ENCODE data around the gene KIR3DL1.
"Not testable (repeated sequence)": the region's sequence is repeated elsewhere in the genome, so short reads cannot be mapped to it uniquely, and the experiment has no call there.

KIR3DL1 gene

DNA sequence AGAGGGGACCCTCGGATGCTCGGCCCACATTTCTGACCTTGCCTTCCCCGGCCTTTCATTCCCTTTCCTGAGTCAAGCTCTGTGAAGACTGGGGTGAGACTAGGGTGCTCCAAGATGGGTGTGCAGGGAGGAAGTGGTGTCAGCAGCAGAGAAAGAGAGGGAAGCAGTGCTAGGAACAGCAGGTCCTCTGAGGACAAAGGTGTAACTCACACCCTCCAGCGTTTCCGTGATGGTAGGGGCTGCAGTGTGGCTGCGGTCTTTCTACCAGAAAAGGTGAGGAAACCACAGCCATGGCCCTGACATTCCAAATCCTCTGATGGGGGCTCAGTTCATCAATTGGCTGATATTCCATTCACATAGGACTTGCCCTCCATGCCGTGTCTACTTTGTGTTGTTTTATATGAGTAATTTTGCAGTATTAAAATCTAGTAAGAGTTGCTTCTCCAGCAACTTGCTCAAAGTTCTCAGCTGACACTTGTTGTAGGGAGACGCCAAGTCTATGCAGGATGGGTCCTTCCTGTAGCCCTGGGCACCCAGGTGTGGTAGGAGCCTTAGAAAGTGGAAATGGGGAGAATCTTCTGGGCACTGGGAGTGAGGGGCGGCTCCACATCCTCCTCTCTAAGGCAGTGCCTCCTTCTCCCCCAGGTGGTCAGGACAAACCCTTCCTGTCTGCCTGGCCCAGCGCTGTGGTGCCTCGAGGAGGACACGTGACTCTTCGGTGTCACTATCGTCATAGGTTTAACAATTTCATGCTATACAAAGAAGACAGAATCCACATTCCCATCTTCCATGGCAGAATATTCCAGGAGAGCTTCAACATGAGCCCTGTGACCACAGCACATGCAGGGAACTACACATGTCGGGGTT lies 1.6 kb downstream of the KIR3DL1 start:
- no peak for DNase-seq

DNA sequence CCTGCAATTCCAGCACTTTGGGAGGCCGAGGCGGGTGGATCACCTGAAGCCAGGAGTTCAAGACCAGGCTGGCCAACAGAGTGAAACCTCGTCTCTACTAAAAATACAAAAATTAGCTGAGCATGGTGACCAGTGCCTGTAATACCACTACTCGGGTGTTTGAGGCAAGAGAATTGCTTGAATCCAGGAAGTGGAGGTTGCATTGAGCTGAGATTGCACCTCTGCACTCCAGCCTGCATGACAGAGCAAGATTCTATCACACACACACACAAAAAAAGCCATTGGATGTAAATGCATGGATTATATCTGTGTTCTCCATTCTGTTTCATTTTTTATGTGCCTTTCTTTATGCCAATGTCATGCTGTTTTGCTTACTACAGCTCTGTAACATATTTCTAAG lies 8.1 kb downstream of the KIR3DL1 start:
- not testable (repeated sequence) for DNase-seq

- not testable (repeated sequence) for DNase-seq
Measured at GRCh38 chr19:54825326-54825725, 9.1 kb downstream of the KIR3DL1 start.

DNA sequence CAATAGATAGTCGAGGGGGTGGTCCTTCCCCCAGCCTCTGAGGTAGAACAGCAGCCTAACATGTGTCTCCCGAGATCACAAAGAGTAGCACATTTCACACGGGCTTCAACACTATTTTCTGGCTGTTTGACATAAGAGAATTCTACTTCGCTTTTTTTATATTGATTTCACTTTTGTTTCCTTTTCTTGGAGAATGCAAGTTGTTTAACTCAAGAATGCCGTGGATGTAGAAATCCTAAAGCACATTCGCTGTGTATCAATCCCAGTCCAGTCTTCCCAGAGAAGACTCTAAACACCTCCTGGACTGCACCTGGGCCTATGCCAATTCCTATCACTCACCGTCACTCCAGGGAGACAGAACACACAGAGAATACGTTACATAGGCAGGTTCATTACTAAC lies 11.8 kb downstream of the KIR3DL1 start:
- not testable (repeated sequence) for DNase-seq

DNA sequence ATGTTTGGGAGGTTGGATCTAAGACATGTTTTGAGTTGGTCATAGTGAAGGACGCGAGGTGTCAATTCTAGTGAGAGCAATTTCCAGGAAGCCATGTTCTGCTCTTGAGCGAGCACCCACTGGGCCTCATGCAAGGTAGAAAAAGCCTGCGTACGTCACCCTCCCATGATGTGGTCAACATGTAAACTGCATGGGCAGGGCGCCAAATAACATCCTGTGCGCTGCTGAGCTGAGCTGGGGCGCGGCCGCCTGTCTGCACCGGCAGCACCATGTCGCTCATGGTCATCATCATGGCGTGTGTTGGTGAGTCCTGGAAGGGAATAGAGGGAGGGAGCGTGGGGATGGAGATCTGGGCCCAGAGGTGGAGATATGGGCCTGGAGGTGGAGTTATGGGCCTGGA lies 16.2 kb downstream of the KIR3DL1 start, which contains the start of gene KIR2DS4:
Gene KIR2DS4 (plus strand): TSS at position 181 of the 400 bp plus-strand sequence.
- DNase-seq = not testable (repeated sequence)

GRCh38 chr19:54835126-54835525 lies 18.9 kb downstream of the KIR3DL1 start:
- DNase-seq = not testable (repeated sequence)

- DNase-seq = not testable (repeated sequence)
Measured at GRCh38 chr19:54837522-54837921, 21.3 kb downstream of the KIR3DL1 start.

DNA sequence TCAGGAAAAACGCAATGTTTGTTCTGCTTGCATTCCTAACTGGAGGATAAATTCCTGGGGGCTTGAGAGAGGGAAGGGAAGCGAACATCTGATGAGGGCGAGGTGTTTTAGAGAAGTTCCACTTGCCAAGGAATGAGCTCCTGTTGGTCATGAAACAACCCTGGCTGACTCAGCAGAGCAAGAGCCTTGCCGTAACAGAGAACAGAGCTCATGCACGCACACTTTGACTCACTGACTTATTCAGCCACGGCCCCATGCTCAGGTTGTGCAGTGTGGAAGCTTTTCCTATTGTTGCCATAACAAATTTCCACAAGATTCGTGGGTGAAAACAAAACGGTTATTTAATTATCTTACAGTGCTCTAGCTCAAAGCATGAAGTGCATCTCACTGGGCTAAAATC lies 26.9 kb downstream of the KIR3DL1 start:
- DNase-seq = not testable (repeated sequence)

DNA sequence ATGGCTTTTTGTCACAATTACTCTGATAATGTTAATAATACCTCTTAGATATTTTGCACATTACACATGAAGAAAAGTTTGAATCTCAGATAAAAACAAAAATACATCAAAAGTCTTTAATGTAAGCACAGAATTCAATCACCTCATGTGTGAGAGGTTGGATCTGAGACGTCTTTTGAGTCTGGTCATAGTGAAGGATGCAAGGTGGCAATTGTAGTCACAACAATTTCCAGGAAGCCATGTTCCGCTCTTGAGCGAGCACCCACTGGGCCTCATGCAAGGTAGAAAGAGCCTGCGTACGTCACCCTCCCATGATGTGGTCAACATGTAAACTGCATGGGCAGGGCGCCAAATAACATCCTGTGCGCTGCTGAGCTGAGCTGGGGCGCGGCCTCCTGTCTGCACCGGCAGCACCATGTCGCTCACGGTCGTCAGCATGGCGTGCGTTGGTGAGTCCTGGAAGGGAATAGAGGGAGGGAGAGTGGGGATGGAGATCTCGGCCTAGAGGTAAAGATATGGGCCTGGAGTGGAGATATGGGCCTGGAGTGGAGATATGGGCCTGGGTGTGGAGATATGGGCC lies 33.9 kb downstream of the KIR3DL1 start, which contains the start of gene KIR3DL2:
Gene KIR3DL2 (plus strand): TSS at position 383 of the 580 bp plus-strand sequence. CDS start 33 bp downstream, at position 416.
- DNase-seq = not testable (repeated sequence)

GRCh38 chr19:54850930-54851329 lies 34.7 kb downstream of the KIR3DL1 start:
- DNase-seq = no peak

DNA sequence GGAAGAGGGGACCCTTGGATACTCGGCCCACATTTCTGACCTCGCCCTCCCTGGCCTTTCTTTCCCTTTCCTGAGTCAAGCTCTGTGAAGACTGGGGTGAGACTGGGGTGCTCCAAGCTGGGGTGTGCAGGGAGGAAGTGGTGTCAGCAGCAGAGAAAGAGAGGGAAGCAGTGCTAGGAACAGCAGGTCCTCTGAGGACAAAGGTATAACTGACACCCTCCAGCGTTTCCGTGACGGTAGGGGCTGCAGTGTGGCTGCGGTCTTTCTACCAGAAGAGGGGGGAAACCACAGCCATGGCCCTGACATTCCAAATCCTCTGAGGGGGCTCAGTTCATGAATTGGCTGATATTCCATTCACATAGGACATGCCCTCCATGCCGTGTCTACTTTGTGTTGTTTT lies 35.1 kb downstream of the KIR3DL1 start:
- DNase-seq = no peak

DNA sequence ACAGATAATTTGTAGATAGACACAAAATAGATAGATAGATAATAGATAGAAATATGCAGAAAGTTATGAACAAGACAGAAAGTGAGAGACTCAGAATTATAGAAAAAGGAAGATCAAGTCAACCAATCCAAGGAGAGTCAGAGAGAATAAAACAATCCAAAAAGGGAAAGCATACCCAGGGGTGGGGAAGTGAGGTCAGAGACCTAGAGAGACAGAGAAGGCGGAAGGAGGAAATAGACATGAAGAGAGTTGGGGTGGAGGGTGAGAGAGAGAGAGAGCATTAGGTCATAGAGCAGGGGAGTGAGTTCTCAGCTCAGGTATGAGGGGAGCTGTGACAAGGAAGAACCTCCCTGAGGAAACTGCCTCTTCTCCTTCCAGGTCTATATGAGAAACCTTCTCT lies 39.0 kb downstream of the KIR3DL1 start:
- not testable (repeated sequence) for DNase-seq

DNA sequence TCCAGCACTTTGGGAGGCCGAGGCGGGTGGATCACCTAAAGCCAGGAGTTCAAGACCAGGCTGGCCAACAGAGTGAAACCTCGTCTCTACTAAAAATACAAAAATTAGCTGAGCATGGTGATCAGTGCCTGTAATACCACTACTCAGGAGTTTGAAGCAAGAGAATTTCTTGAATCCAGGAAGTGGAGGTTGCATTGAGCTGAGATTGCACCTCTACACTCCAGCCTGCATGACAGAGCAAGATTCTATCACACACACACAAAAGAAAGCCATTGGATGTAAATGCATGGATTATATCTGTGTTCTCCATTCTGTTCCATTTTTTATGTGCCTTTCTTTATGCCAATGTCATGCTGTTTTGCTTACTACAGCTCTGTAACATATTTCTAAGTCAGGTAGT lies 42.2 kb downstream of the KIR3DL1 start:
- not testable (repeated sequence) for DNase-seq

GRCh38 chr19:54859421-54859820 lies 43.2 kb downstream of the KIR3DL1 start:
- not testable (repeated sequence) for DNase-seq

DNA sequence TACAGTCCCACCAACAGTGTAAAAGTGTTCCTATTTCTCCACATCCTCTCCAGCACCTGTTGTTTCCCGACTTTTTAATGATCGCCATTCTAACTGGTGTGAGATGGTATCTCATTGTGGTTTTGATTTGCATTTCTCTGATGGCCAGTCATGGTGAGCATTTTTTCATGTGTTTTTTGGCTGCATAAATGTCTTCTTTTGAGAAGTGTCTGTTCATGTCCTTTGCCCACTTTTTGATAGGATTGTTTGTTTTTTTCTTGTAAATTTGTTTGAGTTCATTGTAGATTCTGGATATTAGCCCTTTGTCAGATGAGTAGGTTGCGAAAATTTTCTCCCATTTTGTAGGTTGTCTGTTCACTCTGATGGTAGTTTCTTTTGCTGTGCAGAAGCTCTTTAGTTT lies 47.2 kb downstream of the KIR3DL1 start:
- DNase-seq = not testable (repeated sequence)

DNA sequence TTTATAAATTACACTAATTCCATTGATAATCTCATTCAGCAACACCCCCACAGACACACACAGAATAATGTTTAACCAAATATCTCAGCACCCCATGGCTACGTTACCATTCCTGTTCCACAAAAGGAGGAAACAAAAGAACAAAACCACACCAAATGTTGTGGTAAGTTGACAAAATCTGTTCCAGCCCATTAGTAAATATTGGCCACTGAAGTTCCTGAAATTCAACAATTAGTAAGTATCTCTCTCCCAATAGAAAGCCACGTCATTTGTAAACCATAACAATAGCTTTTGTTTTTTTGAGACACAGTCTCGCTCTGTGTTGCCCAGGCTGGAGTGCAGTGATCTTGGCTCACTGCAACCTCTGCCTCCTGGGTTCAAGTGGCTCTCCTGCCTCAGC lies 55.4 kb downstream of the KIR3DL1 start:
- no peak for DNase-seq

DNA sequence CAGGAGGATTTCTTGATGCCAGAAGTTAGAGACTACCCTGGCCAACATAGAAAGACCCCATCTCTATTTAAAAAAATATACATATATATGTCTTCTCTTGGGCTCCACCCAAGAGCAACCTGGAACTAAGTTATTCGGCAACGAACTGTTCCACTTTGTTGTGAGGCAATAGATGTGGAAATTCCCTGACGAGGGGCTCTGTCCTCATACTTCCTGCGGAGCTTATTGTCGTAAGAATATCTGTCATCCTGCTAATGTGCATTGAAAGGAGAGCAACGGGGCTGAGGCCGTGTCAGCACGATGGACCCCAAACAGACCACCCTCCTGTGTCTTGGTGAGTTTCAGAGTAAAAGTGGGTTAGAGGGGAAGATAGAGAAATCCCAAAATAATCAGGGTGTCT lies 57.7 kb downstream of the KIR3DL1 start, which contains the start of gene FCAR:
Gene FCAR (plus strand): TSS at position 246 of the 400 bp plus-strand sequence. CDS start 55 bp downstream, at position 301.
- no peak for DNase-seq

- DNase-seq = no peak
Measured at GRCh38 chr19:54875506-54875905, 59.2 kb downstream of the KIR3DL1 start.

DNA sequence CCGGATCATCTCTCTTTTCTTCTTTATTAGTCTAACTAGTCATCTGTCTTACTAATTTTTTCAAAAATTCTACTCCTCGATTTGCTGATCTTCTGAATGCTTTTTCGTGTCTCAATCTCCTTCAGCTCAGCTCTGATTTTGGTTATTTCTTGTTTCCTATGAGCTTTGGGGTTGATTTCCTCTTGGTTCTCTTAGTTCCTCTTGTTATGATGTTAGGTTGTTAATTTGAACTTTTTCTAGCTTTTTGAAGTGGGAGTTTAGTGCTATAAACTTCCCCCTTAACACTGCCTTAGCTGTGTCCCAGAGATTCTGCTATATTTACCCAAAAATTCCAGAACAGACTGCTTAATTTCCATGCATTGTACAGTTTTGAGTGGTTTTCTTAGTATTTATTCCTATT lies 61.2 kb downstream of the KIR3DL1 start:
- no peak for DNase-seq
